NK-92 (cell line): ENCODE measurements around the gene SCYL3.
"Not testable (repeated sequence)": the region's sequence is repeated elsewhere in the genome, so short reads cannot be mapped to it uniquely, and the experiment has no call there.

Experiments used
- DNase-seq: peaks from one replicate; lab custom pipeline; 2025; ENCODE audit not compliant: unreplicated experiment; lab: John Stamatoyannopoulos, UW

Gene SCYL3

DNA sequence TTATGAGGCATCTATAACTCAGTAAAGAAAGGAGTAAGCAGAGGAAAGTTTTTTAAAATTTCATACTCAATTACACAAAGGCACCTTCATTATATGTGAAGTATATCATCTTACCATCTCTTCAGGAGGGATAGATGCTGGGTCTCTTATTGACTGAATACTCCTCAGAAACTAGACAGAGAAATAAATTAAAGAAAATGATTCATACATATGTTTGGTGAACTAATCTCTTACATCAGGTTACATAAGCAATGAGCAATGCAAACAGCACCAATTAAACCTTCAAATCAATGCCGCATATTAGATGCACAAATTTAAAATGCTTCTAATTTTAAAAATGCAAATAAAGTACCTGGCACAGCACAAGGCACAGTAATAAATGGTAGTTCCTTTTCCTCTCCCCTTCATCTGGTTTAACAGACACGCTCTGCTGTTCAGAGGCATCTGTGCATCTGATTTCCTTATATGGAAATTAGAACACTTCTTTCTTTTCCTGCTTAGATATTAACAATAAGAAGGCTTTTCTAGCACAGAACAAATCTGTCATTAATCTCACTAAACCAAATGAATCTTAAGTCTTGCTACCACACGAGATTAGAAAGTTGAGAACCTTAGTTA is 20.0 kb downstream of the SCYL3 start:
- no peak for DNase-seq

GRCh38 chr1:169872906-169873305 is 20.8 kb downstream of the SCYL3 start:
- no peak for DNase-seq

- DNase-seq = not testable (repeated sequence)
Measured at GRCh38 chr1:169871988-169872387, 21.7 kb downstream of the SCYL3 start.

DNA sequence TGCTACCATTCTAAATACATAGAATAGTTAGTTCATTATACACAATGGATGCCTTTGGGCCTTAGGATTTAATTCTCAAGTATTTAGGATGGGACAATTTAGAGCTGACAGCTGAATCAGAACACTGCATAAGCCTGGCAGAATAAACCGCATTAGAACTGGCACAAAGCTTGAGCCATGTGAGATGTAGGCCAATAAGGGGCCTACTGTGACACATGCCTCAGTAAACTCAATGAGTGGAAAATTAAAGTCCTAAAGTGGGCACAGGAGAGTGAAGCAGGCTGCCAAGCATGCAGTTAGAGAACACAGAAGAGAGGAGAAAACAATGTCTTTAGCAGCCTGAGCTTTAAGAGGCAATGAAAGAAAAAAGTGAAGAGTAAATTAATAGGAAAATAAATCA is 24.3 kb downstream of the SCYL3 start:
- no peak for DNase-seq

GRCh38 chr1:169868978-169869377 is 24.7 kb downstream of the SCYL3 start:
- no peak for DNase-seq

DNA sequence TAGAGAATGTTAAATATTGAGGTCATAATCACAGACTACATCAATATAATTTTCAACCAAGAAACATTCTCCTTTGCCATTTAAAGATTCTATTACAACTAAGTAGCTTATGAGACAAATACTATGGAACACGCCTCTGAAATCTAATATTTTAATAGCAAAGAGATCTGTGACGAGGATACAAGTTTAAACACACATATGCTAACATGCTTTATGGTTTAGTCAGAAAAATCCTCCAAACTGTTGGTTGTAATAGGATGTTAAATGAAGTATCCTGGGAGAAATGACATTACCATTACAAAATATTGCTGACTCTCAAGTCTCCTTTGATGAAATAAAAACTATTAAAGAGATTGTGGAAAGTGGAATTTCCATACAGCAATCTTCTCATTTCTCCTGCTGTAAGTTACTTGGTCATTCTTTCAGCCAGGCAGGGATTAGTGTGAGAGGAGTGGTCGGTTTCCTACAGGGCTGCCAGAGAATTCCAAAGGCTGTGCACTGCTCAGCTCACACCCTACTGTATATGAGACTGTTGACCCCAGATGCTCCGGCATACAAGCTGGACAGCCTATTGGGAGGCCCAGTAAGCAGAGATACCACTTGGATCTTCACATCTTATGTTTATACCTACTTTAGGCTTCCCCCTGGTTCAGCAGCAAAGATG is 26.6 kb downstream of the SCYL3 start:
- no peak for DNase-seq

DNA sequence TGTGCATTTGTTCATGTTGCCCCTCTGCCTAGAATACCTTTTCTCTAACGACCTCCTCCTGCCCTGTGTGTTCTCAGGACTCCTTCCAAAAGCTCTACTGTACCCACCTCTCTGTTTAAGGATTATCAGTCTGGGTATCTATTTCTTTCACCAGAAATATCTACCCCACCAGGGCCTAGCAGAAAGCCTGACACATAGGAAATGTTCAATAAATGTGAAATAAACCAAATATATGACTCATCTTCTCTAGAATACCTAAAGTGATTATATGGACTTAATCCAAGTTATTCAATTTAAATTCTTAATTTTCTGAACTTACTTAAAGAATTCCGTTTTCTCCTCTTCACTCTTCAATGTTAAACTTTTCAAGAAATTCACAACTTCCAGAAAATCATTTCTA is 27.1 kb downstream of the SCYL3 start:
- no peak for DNase-seq

DNA sequence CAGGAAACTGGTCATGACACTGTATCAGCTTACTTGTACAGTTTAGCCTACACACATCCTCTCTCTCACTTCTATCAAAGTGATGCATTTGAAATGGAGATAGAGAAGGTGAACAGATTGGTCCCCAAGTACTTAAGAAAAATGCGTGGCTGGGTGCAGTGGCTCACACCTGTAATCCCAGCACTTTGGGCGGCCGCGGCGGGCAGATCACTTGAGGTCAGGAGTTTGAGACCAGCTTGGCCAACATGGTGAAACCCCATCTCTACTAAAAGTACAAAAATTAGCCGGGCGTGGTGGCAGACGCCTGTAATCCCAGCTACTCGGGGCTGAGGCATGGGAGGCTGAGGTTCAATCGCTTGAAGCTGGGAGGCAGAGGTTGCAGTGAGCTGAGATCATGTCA is 29.2 kb downstream of the SCYL3 start:
- not testable (repeated sequence) for DNase-seq

- DNase-seq = no peak
Measured at GRCh38 chr1:169860750-169861149, 32.9 kb downstream of the SCYL3 start.

- DNase-seq = no peak
Measured at GRCh38 chr1:169860187-169860586, 33.5 kb downstream of the SCYL3 start.

GRCh38 chr1:169859001-169859400 is 34.7 kb downstream of the SCYL3 start:
- DNase-seq = no peak

DNA sequence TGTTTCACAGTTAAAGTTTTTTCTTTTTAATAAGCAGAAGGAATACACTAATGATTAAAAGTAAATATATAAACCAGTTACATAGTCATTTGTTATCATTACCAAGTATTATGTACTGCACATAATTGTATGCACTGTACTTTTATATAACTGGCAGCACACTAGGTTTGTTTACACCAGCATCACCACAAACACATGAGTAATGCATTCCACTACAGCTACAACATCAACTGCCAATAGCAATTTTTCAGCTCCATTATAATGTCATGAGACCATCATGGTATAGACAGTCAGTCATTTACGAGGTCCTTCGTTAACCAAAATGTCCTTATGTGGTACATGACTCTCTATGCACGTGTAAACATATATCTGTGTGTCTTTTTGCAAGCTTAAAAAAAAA is 35.2 kb downstream of the SCYL3 start:
- DNase-seq = no peak

DNA sequence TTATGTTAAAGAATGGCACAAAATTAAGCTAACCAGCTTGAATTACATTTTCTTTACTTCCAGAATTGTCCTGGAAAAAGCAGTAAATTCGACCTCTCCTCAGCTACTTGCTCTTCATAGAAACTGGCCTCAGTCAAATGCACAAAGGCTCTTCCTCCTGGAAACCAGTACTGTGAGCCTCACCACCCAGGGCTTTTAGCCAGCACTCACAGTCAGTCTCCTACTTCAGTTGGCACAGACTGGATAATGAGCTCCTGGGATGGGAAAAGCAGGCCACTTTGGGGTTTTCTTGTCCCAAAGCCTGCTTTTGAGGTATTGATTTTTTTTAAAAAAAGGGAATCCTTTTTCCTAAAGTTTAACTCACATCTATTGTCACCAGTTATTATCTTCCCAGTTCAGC is 40.4 kb downstream of the SCYL3 start:
- no peak for DNase-seq

- DNase-seq = no peak
Measured at GRCh38 chr1:169849346-169850022, 44.2 kb downstream of the SCYL3 start.

DNA sequence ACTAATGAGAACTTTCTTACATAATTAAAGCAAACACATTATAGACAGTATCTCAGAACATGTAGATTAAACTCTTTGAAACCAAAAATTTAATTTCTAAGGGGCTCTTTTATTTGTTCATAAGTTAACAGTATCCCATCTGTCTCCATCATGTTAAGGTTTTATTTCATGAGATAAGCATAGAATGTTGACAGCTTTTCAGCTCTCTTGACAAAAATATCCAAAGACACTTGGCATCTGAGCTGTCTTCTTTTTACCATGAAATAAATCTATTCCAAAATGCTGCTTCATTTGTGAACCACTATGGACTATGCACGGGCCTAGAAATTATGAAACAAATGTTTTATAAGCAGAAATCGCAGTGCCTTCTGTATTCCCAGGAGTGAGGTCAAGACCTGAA is 45.2 kb downstream of the SCYL3 start:
- no peak for DNase-seq

DNA sequence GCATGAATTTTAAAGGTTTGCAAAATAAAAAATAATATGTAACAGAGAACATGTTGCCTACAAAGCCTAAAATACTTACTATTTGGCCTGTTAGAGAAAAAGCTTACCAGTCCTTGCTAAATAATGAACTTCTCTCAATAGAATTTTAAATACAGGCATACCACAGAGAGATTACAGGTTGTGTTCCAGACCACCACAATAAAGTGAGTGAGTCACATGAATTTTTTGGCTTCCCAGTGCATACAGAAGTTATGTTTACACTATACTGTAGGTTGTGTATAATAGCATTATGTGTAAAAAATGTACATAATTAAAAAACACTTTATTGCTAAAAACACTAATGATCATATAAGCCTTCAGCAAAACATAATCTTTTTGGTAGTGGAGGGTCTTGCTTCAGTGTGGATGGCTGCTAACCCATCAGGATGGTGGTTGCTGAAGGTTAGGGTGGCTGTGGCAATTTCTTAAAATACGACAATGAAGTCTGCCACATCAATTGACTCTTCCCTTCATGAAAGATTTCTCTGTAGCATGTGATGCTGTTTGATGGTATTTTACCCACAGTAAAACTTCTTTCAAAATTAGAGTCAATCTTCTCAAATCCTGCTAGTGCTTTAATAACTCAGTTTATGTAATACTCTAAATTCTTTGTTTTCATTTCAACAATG is 48.6 kb downstream of the SCYL3 start:
- DNase-seq = no peak

DNA sequence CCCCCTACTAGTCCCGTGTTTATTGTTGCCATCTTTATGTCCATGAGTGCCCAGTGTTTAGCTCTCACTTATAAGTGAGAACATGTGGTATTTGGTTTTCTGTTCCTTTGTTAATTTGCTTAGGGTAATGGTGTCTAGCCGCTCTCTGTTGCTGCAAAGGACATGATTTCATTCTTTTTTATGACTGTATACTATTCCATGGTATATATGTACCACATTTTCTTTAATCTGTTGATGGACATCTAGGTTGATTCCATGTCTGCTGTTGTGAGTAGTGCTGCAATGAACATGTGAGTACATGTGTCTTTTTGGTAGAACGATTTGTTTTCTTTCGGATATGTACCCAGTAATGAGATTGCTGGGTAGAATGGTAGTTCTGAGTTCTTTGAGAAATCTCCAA is 54.8 kb downstream of the SCYL3 start:
- no peak for DNase-seq

DNA sequence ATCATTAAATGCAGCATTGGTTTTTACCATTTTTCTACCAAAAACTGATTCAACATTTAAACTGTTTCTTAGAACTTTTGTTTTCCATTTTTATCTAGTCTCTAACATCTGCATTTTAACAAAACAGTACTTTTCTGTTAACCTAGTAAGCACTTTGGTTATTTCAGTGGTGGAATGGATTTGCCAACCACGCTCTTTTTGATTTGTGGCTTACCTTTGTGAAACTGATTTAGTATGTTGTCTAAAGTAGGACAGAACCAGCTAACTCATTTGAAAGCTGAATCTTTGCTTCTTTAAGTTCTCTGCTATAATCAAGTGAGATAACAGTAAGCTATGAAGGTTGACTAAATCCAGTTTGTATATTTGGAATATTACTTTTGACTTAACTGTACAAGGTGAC is 57.5 kb downstream of the SCYL3 start:
- no peak for DNase-seq

GRCh38 chr1:169835647-169836046 is 58.0 kb downstream of the SCYL3 start:
- DNase-seq = no peak

DNA sequence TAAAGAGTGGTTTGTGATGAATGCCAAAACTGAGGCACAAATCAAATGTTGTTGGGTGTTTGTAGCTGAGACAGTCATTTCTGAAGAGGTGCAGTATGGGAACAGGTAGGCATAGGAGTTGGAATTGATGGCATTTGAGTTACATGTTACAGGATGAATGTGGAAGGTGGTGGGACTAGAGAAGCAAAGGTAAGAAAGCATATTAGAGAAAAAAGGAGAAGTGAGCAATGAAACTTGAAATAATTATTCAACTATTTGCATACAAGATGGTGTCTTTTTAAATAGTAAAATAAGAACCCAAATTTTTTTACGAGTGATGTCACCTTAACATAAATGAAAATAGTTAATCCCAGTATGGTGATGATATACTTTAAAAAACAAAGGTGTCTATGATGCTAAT is 58.8 kb downstream of the SCYL3 start:
- DNase-seq = no peak

DNA sequence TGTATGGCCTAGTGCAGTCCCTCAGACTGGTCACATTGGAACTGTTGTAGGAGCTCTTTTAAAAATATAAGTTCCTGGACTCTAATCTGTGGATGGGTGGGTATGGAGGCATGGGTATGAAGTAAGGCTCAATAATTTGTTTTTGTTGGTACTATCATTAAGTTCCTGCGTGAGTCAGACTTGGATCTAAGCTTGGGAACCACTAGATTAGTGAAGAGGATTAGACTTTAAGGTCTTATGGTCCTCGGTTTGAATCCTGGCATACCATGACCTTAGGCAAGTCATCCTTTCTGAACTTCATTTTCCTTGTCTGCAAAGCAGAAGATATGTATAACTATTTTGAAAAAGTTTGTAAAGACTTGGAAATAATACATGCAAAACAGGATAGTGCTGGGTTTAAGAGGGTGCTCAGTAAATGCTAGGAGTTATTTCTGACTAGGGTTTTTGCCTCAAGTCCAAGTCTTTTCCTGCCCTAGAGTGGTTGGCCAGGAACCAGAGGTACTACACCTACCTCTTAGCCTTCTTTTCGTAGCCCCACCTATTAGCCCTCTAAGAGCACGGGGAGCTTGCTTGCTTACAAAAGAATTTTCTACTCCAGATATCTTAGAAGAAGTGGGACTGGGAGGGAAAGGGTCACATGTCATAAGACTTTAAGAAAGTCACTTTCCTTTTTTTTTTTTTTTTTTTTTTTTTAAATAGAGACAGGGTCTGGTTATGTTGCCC is 60.4 kb downstream of the SCYL3 start:
- DNase-seq = no peak
